Thyroid gland (tissue), 4 donors: ENCODE data around the gene SLC5A1. TPM values are rescaled to one million over a fixed set of nuclear protein-coding genes. Genes with fewer than 3 reads are reported as not detected.

Source experiments
- DNase-seq, 2 donors: peaks; one replicate each; pipeline ENCODE4 v3.0.0-alpha.2; 2019
- H3K27ac ChIP-seq, 3 donors: fragments of 200-600 bp; sonication (generic); 1 replicate in 2 of 3; 2 replicates in 1 of 3; pipeline ENCODE4 v1.5.1; 2016 to 2019; ENCODE audit warnings: mild to moderate bottlenecking in 1 of 3, moderate library complexity in 1 of 3
- H3K27me3 ChIP-seq: fragments of 200-600 bp; sonication (generic); one replicate; pipeline ENCODE4 v1.5.1; 2019
- H3K36me3 ChIP-seq, 2 donors: fragments of 200-600 bp; sonication (generic); one replicate each; pipeline ENCODE4 v1.5.1; 2016 to 2019
- H3K4me1 ChIP-seq, 2 donors: fragments of 200-600 bp; sonication (generic); one replicate each; pipeline ENCODE4 v1.5.1; 2017 to 2019
- H3K4me3 ChIP-seq, 3 donors: fragments of 200-600 bp; sonication (generic); replicated peaks in 1 of 3; 1 replicate in 2 of 3; 2 replicates in 1 of 3; pipeline ENCODE4 v1.5.1; 2016; ENCODE audit warnings: mild to moderate bottlenecking in 1 of 3
- H3K9me3 ChIP-seq: fragments of 200-600 bp; sonication (generic); one replicate; pipeline ENCODE4 v1.5.1; 2017
- POLR2A ChIP-seq, 2 donors: fragments of 450-650 bp; IDR thresholded peaks; one replicate each; pipeline ENCODE4 v1.6.1; 2017; ENCODE audit warnings: antibody characterized with exemption in 2 of 2, mild to moderate bottlenecking in 2 of 2, moderate library complexity in 1 of 2
- WGBS, 2 donors: methylation state at CpG; one replicate each; pipeline ENCODE4 v1.1.5; 2017; 5-methylcytosine and 5-hydroxymethylcytosine counted together
- intact Hi-C: fragments of 100-400 bp; cut with DNase I; formaldehyde crosslinking; loops from one replicate; pipeline ENCODE4 v1.15.1; 2023
- total RNA-seq, 4 donors: library from RNA; depleted of rRNA; stranded (reverse); fragments of >200 nt; gene quantifications; one replicate each; pipeline ENCODE4 v1.2.3, GENCODE V29; 2016
- TF ChIP-seq, protein P1 (sequence below), 6 experiments: fragments of 200-600 bp in 3 of 6; fragments of 450-650 bp in 3 of 6; sonication (generic) in 3 of 6; IDR thresholded peaks; one replicate each; pipeline ENCODE4 v1.5.1; 2016 to 2019; ENCODE audit warnings: antibody characterized with exemption in 6 of 6, mild to moderate bottlenecking in 2 of 6, inconsistent platforms in 1 of 6, moderate library complexity in 1 of 6

Gene SLC5A1
- total RNA-seq, 4 donors from 2014 or later, result not detected

DNA sequence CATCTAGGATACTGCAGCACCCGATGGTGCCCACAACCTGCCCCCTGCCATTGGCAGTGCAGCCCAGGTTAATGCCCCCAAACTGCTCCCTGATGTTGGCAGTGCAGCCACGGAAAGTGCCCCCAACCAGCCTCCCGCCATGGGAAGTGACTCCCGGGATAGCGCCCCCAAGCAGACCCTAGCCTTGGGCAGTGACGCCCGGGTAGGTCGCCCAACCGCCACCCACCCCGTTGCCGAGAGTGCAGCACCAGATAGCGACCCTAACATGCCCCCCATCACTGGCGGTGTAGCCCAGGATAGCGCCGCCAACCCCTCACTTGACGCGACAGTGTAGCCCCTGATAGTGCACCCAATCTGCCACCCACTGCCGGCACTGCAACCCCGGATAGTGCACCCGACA, 77.5 kb downstream of the SLC5A1 start:
- intact Hi-C loops, result no loop called here
- no peak for DNase-seq

DNA sequence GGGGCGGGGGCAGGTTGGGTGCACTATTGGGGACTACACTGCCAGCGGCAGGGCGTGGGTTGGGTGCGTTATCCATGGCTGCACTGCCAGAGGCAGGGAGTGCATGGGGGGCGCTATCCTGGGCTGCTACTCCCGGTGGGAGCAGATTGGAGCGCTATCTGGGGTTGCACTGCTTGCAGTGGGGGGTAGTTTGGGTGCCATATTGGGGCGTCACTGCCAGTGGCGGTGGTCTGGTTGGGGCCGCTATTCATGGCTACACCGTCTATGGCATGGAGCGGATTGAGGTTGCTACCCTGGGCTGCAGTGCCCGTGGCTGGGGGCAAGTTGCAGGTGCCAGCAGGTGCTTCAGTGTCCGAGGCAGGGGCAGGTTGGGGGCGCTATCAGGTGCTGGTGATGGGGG, 79.8 kb downstream of the SLC5A1 start:
- intact Hi-C loops, result no loop called here
- WGBS, 2 donors, result 81 to 92% methylated on average over 5 to 13 of the region's 15 CpGs
- DNase-seq, result no peak

More for the DNA sequence above, 77.5 kb downstream of the SLC5A1 start:
- H3K4me3 ChIP-seq, result no peak overlapping the region
- no peaks in the 10 kb centered on the region for H3K36me3 ChIP-seq
- TF ChIP-seq POLR2A (IDR thresholded peaks at IDR 0.05), result no peak
- TF ChIP-seq, protein P1, sequence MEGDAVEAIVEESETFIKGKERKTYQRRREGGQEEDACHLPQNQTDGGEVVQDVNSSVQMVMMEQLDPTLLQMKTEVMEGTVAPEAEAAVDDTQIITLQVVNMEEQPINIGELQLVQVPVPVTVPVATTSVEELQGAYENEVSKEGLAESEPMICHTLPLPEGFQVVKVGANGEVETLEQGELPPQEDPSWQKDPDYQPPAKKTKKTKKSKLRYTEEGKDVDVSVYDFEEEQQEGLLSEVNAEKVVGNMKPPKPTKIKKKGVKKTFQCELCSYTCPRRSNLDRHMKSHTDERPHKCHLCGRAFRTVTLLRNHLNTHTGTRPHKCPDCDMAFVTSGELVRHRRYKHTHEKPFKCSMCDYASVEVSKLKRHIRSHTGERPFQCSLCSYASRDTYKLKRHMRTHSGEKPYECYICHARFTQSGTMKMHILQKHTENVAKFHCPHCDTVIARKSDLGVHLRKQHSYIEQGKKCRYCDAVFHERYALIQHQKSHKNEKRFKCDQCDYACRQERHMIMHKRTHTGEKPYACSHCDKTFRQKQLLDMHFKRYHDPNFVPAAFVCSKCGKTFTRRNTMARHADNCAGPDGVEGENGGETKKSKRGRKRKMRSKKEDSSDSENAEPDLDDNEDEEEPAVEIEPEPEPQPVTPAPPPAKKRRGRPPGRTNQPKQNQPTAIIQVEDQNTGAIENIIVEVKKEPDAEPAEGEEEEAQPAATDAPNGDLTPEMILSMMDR (IDR thresholded peaks at IDR 0.05), result no peak
- no peaks in the 10 kb centered on the region for H3K27me3 ChIP-seq
- no peak overlapping the region for H3K27ac ChIP-seq
- no peaks in the 10 kb centered on the region for H3K9me3 ChIP-seq
- 94 to 100% methylated on average over 2 to 19 of the region's 20 CpGs for WGBS, 2 donors
- no peaks in the 10 kb centered on the region for H3K4me1 ChIP-seq

DNA sequence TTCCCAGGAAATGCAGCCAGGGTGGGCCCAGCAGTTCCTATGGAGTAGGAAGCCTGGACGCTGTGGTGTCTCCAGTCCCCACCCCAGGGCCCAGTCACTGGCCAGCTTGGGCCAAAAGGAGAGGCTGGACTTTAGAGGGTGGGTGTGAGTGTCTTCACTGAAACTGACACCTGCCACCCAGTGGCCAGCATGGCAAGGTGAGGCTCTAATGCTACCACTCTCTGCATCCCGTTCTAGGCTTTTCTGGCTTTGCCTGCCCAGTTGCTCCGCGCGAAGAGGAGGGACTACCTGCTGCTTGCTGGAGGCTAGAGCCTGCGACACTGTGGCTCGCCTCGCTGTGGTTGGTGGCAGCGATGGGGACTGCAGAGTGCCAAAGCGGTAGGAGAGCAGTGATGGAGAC, 80.6 kb downstream of the SLC5A1 start:
- TF ChIP-seq, protein P1 (IDR thresholded peaks at IDR 0.05), result no peak
- TF ChIP-seq POLR2A (IDR thresholded peaks at IDR 0.05), result no peak
- Histone ChIP-seq H3K9me3 (no peaks in the 10 kb centered on the region), H3K27ac (no peak overlapping the region), H3K27me3 (no peaks in the 10 kb centered on the region), H3K4me3 (no peak overlapping the region), H3K36me3 (no peaks in the 10 kb centered on the region), H3K4me1 (no peaks in the 10 kb centered on the region)
- 61 to 74% methylated on average over 10 of the region's 10 CpGs for WGBS, 2 donors
- DNase-seq, result no peak
- intact Hi-C loops, result no loop called here

More for the DNA sequence above, 79.8 kb downstream of the SLC5A1 start:
- Histone ChIP-seq H3K9me3 (no peaks in the 10 kb centered on the region), H3K27me3 (no peaks in the 10 kb centered on the region), H3K4me3 (no peak overlapping the region), H3K36me3 (no peaks in the 10 kb centered on the region), H3K4me1 (no peaks in the 10 kb centered on the region), H3K27ac (no peak overlapping the region)
- TF ChIP-seq, protein P1 (IDR thresholded peaks at IDR 0.05), result no peak
- TF ChIP-seq POLR2A (IDR thresholded peaks at IDR 0.05), result no peak

- Histone ChIP-seq H3K9me3 (no peaks in the 10 kb centered on the region), H3K36me3 (no peaks in the 10 kb centered on the region), H3K4me1 (no peaks in the 10 kb centered on the region), H3K27ac (no peak overlapping the region), H3K27me3 (no peaks in the 10 kb centered on the region), H3K4me3 (no peak overlapping the region)
- 69 to 85% methylated on average over 4 of the region's 4 CpGs for WGBS, 2 donors
- intact Hi-C loops, result no loop called here
- DNase-seq, result no peak
- no peak for TF ChIP-seq POLR2A (IDR thresholded peaks at IDR 0.05)
- TF ChIP-seq, protein P1 (IDR thresholded peaks at IDR 0.05), result no peak
These were observed 84.8 kb downstream of the SLC5A1 start for GRCh38 chr22:32127904-32128303.

DNA sequence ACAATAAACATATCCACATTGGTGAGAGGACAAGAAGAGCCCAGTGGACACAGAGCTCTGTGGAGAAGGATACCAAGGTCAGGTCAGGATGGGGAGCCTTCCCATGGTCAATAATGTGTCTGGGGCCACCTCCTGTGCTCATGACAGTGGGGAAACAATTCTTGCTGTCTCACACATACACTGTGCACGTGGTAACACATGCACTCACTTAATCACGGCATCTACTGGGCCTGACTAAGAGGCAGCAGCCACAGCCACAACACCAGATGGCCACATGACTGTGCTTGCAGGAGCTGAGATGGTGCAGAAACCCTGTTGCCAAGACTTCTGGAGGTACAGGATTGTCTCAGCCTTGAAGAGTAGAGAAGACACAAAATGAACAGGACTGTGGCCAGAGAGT, 87.4 kb downstream of the SLC5A1 start:
- 70 to 85% methylated on average over 2 of the region's 2 CpGs for WGBS, 2 donors
- intact Hi-C loops, result no loop called here
- no peak for DNase-seq

More for the DNA sequence above, 87.4 kb downstream of the SLC5A1 start:
- Histone ChIP-seq H3K36me3 (no peaks in the 10 kb centered on the region), H3K27me3 (no peaks in the 10 kb centered on the region), H3K4me3 (no peak overlapping the region), H3K4me1 (no peaks in the 10 kb centered on the region), H3K27ac (no peak overlapping the region), H3K9me3 (no peaks in the 10 kb centered on the region)
- TF ChIP-seq, protein P1 (IDR thresholded peaks at IDR 0.05), result no peak
- no peak for TF ChIP-seq POLR2A (IDR thresholded peaks at IDR 0.05)
